Activated CD8-positive, alpha-beta memory T cell treated with anti-CD3 and anti-CD28 coated beads, Interleukin-2, amount 50 U/mL, for 1 hour (primary cell): ENCODE data around the gene LY6G5C.

ENCODE experiments used
- DNase-seq: peaks from one replicate; pipeline ENCODE4 v3.0.0-alpha.2; 2020; ENCODE audit errors: extremely low read depth

The LY6G5C gene

GRCh38 chr6:31691078-31691463 lies 10.2 kb upstream of the LY6G5C start:
- no peak for DNase-seq

DNA sequence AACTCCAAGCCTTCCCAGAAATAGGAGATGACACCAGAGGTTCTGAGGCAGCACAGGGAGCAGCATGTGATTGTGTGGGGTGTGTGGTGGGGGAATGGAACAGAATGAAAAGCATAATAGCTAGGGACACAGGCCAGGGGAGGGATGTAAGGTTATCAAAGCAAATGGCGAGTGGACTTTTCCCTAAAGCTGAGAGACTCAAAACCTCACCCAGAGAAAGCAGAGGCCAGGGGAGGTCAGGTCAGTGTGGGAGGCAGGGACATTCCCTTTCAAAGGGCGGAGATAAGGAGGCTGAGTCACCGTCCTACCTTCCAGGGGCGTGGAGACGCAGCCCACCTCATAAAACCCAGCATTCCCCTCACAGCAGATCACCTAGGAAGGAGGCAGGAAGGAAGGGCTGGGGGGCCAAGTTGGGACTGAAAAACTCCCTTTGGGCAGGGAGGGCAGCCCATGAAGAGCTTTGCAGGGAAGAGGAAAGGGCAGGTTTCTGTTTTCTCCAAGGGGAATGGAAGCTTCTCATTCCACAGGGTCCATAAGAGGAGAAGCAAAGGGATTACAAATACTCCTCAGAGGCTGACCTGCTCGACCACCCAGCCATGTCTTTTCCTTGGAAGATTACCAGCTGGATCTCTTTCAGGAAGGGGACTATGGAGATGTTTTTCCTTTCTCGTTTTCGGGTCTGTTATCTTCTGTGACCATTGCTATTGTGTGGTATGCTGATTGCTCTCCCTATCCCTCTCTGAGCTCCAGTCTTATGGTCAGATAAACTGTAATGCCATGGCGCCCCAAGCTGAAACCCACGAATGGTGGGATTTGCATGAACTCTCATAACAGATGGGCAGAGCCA lies 9.6 kb upstream of the LY6G5C start:
- no peak for DNase-seq

DNA sequence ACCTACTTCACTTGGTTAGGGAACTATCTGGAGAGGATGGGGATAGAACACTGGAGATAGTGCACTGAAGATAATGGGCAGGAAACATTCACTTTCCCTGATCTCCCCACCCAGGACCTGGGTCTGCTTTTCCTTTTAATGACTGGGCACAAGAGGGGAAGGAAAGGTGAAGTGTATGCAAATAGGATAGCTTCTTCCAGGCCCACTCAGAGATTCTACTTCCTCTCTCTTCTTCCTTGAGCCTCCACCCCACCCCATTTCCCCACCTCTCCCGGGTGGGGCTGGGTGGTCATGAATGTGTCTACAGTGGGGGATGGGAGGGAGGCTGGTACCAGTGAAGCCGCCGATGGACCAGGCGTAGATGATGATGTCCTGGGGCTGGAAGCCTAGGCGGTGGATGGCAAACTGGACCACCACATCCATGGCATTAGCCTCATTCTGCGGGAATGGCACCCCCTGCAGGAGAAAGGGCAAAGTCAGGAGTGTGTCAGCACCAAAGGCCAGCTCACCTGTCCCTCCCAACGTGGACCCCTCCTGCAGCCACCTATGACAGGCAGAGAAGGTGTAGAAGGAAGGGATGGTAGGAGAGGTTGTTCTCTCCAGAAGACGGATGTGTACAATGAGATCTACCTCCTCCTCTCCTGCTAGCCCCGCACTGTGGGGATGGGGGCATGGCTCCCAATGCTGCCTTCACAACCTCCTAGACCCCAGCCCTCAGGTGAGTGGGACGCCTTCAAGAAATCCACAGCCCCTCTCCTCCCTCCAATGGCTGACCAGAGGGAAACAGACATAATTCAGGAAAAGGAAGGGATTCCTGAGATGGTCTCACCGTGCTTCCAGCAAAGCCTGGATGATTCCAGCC lies 8.6 kb upstream of the LY6G5C start:
- DNase-seq: no peak

DNA sequence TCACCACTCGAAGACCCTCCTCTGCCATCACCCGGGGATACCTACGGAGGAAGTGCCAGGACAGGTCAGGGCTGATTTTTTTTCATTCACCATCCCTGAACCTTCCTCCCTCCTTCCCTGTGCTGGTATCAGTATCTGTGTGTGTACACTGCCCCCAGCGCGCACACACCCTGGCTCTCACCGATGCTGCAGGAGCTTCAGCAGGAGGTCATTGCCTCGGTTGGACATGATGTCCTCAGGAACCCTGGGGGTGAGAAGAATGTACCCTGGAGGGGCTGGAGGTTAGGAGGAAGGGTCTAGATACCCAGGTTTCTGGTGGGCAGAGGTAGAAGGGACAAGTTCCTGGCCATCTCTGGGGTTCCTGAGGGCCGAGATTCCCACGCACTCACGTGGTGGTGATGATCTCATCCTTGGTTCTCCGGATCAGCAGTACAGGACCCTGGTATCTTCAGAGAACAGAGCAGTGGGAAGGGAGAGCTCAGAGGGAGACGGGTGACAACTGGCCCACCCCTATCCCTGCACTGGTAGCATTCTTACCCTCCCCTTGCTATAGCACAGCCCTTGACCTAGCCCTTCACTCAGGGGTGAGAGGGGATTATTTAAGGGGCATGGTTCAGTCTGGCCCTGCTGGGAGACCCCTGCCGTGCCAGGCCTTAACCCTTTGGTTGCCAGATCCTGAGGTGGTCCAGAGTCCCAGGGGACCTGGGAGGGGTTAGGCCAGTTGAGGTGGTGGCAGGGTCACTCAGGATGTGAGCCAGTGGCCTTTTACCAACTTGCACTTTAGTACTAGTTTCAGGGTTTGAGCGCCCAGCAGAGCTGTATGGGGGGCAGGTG lies 7.2 kb upstream of the LY6G5C start:
- no peak for DNase-seq

GRCh38 chr6:31687321-31687720 lies 6.5 kb upstream of the LY6G5C start:
- DNase-seq: no peak

DNA sequence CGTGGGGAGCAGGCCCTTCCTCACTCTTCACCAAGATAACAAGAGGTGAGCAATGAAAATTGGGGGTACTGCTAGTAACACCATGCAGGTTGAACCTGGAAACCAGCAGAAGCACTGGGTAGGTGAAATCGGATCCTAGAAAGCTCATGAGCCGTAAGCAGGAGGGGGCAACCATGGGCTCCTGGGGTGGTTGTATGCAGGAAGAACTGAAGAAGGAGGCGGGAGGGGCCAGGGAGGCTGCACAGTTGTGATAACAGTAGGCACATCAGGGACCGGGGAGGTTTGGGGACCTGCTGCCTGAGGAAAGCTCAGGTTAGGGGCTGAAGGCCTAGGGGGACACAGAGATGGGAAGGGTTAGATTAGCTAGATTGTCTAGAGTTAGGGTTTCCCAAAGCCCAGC lies 5.6 kb upstream of the LY6G5C start:
- DNase-seq: no peak

DNA sequence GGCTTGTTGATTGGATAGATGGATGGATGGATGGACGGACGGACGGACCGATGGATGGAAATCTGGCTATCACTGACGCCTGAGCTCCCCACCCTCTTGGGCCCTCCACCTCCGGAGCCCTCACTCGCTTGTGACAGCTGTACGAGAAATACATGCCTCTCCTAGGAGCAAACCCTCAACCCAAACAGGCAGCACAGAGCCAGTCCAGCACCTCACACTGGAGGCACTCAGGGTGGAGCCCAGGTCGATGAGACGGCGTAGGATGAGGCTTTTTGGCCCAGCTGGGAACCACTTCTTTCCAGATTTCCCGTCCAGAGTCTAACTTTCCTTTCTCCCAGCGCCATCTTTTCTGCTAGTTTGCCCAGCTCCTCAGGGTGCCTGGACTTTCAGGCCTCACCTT lies 2.7 kb upstream of the LY6G5C start:
- DNase-seq: no peak

DNA sequence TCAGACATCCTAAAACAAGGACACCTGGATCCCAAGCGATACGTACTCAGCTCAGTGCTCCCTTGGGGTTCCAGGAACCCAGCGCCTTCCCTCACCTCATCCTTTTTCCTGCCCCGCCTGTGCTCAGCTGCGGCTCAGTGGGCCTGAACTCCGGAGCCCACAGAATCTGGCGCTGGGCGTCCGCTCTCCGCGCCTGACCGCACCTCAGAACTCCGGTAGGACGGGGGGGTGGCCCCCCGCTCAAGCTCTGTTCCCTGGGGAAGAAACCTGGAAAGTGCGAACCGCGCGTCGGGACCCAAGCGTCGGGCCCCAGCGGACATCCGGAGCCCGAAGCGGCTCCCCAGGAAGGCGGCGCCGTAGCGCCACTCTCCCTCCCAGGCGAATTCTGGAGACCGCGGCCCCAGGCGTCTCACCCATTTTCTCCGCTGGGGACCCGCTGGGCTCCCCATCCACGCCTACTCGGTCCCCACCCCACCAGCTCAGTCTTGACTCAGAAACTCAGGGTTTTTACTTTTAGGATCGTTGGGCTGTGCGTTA lies 336 bp upstream of the LY6G5C start:
- DNase-seq: no peak

DNA sequence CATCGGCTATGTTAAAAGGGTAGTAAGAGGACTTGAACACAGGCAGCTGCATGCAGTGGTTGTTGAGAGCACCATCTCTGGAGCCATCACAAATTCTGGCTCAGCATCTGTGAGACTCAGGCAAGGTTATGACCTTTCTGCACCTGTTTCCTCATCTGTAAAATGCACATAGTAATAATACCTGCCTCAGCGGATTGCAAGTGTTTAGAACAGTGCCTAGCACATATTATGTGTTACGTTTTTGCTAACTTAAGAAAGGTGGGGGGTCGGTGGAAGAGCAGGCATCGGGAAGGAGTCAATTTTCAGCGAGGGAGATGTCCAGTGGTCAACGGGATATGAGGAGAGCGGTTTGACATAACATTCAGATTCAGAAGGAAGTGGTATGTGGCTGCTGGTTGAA lies 2.9 kb downstream of the LY6G5C start:
- DNase-seq: no peak

DNA sequence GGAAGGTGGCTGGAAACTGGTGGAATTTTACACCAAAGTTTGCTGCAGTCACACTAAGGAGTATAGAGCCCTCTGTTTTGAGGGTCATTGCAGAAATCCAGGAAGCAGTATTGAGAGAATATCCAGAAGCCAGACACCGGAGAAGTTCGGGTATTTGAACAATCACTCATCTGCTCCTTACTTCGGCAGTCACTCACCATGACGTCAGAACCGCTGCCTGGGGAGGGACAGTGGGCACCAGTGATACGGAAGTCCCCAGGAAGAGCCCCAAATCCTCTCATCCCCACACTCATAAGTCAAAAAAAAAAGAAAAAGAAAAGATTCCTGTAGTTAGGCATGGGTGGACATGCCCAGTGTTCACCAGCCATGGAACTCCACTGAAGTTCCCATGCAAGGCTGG lies 4.0 kb downstream of the LY6G5C start:
- no peak for DNase-seq

- no peak for DNase-seq
Measured at GRCh38 chr6:31676322-31676903, 4.5 kb downstream of the LY6G5C start.

- no peak for DNase-seq
Measured at GRCh38 chr6:31669676-31670075, 11.2 kb downstream of the LY6G5C start, which contains the start of gene LY6G5B. Gene LY6G5B, plus strand, starts transcription at chr6:31669976. Its CDS starts 975 bp downstream, at chr6:31670951.

- no peak for DNase-seq
Measured at GRCh38 chr6:31666337-31666965, 14.4 kb downstream of the LY6G5C start.

- DNase-seq: peak; percentile 96
Measured at GRCh38 chr6:31665501-31666336, 15.1 kb downstream of the LY6G5C start, which contains the start of gene CSNK2B. Gene CSNK2B, plus strand, starts transcription at chr6:31666080. Its CDS starts 752 bp downstream, at chr6:31666832.

GRCh38 chr6:31664790-31665500 lies 15.9 kb downstream of the LY6G5C start, which contains the start of gene GPANK1:
Gene GPANK1, minus strand, starts transcription at chr6:31664997. Its CDS starts 519 bp downstream, at chr6:31664478.
- DNase-seq: peak; percentile 76

- DNase-seq: no peak
Measured at GRCh38 chr6:31663961-31664789, 16.7 kb downstream of the LY6G5C start.

- DNase-seq: no peak
Measured at GRCh38 chr6:31663126-31663960, 17.5 kb downstream of the LY6G5C start.
